Fibroblast of gingiva (primary cell): ENCODE measurements around the gene FXYD7.
A peak's percentile ranks its signal among the peaks of the same experiment; 100 is the strongest.
"Not testable (repeated sequence)": the region's sequence is repeated elsewhere in the genome, so short reads cannot be mapped to it uniquely, and the experiment has no call there.

Experiments used
- DNase-seq: peaks from one replicate; pipeline ENCODE4 v3.0.0-alpha.2; 2011; ENCODE audit warnings: low read depth

FXYD7 gene

DNA sequence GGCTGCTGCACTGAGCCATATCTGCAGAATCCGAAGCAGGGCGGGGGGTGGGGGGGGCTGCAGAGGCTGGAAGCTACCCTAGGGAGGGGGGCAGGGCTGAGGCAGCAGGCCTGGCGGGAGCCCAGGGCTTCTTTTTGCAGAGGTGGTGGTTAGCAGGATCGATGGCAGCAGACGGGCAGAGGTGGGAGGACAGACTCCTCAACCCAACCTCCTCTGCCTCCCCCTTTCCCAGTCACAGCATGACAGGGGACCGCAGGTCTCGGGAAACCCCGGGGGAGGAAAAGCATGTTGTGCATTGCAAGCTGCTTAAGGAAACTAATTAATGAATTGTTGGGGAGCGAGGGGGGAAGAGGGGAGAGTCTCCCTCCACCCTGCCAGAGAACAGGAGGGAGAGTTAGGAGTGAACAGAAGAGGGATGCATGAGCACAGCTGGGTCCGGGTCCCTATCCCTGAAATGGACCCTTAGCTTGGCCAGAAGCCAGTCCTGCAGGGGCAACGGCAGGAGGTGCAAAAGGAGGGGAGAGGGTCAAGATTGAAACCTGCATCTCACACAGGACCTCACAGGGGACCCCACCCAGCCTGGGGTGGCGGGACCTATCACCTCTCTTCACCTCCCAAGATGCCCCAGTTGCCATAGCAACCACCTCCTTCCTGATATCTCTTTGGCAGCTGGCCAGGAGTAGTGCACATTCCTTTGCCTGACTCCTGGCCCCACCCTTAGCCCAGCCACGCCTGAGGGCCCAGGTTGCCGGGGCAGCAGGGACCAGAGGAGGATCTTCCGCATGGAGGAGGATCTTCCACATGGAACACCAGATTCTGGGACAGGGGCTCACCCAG, 1.8 kb downstream of the FXYD7 start:
- DNase-seq, result no peak

- DNase-seq, result no peak
These were observed 3.8 kb downstream of the FXYD7 start for GRCh38 chr19:35146746-35147459.

- no peak for DNase-seq
These were observed 6.4 kb downstream of the FXYD7 start for GRCh38 chr19:35149463-35149862.

DNA sequence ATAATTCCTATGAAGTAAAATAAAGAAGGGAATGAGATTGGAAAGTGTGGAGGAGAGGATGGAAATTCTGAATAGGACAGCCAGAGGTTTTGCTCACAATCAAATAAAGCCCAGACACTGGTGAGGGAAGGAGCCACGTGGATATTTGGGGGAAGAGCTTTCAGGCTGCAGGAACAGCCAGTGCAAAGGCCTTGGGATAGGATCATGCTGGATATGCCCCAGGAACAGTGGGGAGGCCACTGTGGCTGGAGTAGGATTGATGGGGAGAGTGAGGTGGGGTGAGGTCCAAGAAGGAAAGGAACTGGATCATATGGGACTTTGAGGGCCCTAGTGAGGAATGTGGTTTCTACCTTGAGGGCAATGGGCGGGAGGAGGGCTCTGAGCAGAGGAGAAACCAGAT, 7.4 kb downstream of the FXYD7 start:
- DNase-seq, result no peak

- DNase-seq, result no peak
These were observed 8.4 kb downstream of the FXYD7 start for GRCh38 chr19:35151273-35152065.

DNA sequence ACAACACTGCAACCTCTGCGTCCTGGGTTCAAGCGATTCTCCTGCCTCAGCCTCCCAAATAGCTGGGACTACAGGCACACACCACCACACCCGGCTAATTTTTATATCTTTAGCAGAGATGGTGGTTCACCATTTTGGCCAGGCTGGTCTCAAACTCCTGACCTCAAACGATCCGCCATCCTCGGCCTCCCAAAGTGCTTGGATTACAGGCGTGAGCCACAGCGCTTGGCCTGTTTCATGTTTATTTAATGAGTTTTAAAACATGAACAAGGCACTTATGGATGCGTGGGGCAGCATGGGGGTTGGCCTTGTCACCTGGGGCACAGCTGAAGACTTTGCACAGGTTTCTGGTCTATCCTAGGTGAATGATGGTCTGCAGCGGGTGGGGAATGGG, 10.1 kb downstream of the FXYD7 start:
- not testable (repeated sequence) for DNase-seq

DNA sequence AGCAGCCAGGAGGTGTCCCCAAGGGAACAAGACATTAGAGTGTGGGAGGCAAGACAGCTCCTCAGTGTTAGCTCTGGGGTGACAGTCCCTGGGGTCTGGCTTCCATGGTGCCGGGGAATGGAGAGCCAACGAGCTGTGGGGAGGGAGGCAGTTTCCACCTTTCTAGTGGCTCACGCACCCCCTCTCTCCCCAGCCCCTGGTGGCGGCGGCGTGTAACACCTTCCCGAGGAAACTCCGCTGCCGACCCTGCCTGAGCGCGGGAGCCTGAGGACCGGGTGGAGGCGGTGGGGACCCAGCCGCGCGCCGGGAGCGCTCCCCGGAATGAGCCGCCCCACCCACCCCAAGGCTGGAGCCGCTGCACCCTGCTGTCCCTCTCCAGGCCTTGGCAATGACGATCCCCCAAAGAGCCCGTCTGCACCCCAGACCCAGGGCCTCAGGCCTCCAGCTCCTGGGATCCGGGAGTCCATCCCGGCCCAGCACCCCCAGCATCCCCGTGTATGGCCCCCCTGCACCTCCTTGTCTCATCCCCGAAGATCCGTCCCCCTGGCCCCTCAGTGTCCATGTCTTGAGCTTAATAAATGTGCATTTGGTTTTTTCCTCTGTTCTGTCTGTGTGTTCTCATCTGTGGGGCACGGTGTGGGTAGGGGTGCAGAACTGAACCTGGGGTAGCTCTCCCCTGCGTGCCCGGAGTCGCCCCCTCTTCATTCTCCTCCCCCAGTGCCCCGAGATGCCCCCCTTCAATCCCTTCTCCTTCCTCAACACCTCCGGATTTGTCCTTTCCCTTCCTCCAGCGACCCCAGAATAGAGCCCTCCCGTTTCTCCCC, 10.9 kb downstream of the FXYD7 start:
- DNase-seq, result peak; percentile 23

DNA sequence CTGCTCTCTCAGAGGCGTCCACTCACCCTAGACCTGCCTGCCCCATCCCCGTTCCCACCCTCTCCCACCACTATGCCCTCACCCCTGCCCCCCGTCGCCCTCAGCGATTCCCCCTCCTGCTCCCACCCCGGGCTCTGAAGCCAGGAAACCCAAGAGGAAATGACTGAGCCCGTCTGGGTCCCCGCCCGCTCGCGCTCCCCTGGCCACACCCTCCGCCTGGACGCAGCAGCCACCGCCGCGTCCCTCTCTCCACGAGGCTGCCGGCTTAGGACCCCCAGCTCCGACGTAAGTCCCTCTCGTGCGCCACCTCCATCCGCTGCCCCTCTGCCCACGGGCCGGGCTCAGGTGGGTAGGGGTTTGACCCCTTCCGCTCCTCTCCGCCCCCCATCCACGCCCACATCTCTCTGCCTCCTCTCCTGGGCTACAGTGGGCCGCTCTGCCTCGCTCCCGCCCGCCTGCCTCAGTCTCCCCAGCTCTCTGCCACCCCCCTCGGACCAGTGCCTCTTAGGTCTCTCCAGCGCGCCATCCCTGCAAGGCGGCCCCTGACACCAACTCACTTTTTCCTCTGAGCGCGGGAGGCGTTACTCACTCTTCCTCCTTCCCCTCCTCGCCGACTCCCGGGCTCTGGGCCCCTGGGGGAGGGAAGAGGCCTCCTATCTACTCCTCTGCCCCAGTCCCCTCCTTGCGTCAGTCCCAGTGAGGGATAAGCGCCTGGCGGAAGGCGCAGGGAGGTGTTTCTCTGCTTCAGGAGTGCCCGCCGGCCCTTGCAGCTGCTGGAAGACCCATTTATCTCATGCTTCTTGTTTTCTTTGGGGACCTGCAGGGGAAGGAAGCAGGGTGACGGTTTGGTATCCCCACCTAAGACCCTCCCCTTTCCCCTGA, 11.7 kb downstream of the FXYD7 start, which contains the start of gene FXYD5:
TSS of gene FXYD5 (plus strand) at position 211 of the 882 bp plus-strand sequence. CDS start 816 bp downstream, outside the sequence.
- peak; percentile 74 for DNase-seq

- DNase-seq, result no peak
These were observed 12.4 kb downstream of the FXYD7 start for GRCh38 chr19:35155441-35155840.

DNA sequence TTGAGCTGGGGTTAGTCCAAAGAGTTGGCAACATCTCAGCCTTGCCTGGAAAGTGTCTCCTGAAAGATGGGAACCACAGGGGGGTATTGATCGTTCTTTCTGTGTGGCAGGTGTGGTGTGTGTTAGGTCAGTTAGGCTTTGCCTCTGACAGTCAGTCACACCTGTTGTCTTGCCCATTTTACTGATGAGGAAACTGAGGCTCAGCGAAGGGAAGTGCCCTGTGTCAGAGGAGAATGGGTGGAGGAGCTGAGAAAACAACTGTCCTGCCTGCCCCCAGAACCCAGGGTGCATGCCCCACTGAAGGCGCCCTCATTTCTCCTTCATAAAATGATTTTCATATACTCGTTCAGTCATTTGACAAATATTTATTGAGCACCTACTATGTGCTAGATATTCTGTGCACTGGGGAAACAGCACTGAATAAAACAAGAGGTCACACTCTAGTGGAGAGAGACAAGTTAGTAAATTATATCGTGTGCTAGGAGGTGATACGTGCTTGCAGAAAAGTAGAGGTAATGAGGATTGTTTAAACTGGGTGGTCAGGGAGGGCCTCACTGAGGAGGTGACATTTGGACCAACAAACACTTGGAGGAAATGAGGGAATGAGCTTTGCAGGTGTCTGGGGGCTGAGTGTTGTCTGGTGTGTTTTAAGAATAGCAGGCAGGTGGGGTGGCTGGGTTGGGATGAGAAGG, 13.1 kb downstream of the FXYD7 start:
- no peak for DNase-seq

DNA sequence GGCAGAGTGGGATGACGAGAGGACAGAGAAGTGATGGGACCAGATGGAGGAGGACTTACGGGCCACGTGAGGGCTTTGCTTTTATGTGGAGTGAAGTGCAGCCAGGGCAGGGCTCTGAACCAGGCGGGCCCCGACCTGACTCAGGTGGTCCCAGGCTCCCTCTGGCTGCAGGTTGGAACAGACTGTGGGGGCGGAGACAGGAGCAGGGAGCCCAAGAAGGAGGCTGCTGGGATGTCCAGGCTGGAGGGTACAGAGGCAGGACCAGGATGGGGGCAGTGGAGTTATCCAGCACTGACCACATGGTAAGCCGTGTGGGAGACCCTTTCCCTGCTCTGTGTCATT, 13.6 kb downstream of the FXYD7 start:
- DNase-seq, result no peak

DNA sequence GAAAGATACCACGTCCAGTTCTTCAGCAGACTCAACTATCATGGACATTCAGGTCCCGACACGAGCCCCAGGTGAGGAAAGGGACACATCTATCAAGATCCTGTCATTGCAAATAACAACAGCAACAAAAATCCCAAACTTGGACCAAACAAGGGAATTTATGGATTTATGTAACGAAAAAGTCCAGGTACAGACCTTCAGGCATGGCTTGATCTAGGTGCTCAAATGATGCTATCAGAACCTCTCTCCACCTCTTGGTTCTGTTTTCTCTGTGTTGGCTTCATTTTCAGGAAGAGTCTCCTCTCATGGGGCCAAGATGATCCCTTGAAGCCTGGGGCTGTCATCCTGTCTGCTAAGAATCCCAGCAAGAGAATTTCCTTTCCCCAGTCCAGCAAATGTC, 14.4 kb downstream of the FXYD7 start:
- DNase-seq, result no peak

DNA sequence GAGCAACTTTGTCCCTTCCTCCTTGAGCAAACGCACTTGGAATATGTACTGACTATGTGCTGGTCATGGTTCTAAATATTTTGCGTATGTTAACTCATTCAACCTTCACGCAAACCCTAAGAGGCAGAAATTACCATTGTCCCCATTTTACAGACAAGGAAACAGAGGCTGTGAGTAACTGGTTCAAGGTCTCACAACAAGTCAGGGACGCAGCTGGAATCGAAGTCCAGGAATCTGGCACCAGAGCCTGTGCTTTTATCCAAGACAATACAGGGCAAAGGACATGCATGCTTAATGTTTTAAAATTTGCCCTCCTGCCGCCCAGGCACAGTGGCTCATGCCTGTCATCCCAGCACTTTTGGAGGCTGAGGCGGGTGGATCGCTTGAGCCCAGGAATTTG, 16.6 kb downstream of the FXYD7 start:
- DNase-seq, result no peak

DNA sequence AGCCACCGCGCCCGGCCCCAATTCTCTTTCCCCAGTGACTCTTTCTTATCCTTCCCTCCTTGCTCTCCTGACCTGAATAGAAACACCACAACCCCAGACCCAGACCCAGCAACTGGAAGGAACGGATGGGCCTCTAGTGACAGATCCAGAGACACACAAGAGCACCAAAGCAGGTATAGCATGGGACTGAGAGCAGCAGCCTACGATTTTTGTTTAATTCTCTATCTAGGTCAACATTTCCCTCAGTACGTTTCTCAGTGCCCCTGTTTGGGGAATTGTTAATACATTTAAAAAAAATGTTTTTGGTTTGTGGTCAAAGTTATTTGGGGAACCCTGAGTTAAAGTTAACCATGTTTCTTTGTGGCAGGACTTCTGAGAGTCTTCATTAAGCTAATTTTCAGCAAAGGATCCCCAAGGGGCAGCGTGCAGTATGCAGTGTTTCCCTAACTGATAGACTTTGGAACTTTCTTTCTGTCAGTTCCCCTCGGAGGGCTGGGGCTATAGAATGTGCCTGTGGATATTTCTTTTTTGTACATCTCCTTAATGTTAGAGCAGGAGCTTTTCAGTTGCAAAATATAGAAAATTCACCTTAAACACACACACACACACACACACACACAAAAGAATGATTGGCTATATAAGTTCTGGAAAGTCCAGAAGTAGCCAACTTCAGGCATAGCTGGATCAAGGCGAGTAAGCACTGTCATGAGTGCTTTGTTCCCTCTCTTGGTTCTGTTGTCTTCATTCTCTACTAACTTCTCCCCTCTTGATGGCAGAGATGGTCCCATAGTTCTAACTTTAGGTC, 17.8 kb downstream of the FXYD7 start:
- no peak for DNase-seq

DNA sequence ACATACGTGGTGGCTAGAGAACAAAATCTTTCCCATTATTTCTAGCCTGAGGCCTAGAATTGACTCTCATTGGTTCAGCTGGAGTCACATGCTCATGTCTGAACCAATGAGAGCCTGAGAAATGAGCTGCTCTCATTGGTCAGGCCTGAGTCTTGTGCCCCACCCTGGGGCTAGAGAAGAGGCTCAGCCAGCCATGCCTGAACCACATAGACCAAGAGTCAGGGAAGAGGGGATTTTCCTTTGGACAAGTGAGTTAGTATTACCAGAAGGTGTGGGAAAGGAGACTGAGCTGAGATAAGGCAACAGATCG, 18.3 kb downstream of the FXYD7 start:
- DNase-seq, result no peak

GRCh38 chr19:35162471-35163326, 19.6 kb downstream of the FXYD7 start:
- no peak for DNase-seq

DNA sequence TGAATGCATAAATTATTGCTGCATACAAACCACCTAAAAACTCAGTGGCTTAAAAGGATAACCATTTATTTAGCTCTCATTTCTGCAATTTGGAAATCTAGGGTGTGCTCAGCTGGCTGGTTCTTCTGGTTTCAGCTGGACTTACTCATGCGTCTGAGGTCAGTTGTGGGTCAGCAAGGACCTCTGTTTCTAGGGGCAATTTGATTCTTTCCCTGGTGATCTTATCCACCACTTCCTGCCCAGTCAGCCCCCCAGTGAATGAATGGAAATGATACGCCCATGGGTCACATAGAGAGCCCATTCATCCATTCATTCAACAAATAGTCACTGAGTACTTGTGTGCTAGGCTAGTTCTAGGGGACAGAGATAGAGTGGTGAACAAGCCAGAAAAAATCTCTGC, 21.4 kb downstream of the FXYD7 start:
- DNase-seq, result no peak

GRCh38 chr19:35165200-35166058, 22.4 kb downstream of the FXYD7 start:
- no peak for DNase-seq
